H1 (cell line): ENCODE data around the gene VAT1L. TPM values are rescaled to one million over a fixed set of nuclear protein-coding genes. Genes with fewer than 3 reads are reported as not detected.

Experiments
- CTCF ChIA-PET: fragments of 300-600 bp; sonication (Branson Sonifier 250); formaldehyde crosslinking; loops from one replicate; lab custom pipeline; 2021; ENCODE audit not compliant: partially characterized antibody; lab: Charles Lee
- POLR2A ChIA-PET: fragments of 300-600 bp; sonication (Branson Sonifier 250); formaldehyde crosslinking; loops from one replicate; lab custom pipeline; 2021; ENCODE audit warnings: inconsistent platforms; ENCODE audit not compliant: partially characterized antibody; lab: Charles Lee
- DNase-seq, 2 experiments: peaks; one replicate each; pipeline versions ENCODE4 v3.0.0 to v3.0.0-alpha.2; 2010 to 2022; ENCODE audit warnings: low spot score in 2 of 2, low read depth in 1 of 2, mixed read lengths in 1 of 2
- FAIRE-seq: peaks from 2 replicates; lab custom pipeline; 2011; peaks lifted over from hg19 to GRCh38; lab: Jason Lieb, UNC
- H2AFZ ChIP-seq: 2 replicates; pipeline ENCODE4 v1.8.1; 2012; ENCODE audit warnings: low read length, inconsistent platforms
- H2AK5ac ChIP-seq: 2 replicates; pipeline ENCODE4 v1.6.1; 2013; ENCODE audit warnings: low read depth, low read length
- H2BK120ac ChIP-seq: replicated peaks from 2 replicates; pipeline ENCODE3; 2013; ENCODE audit warnings: low read depth, low read length, inconsistent platforms
- H2BK12ac ChIP-seq: 2 replicates; pipeline ENCODE4 v1.6.1; 2013; ENCODE audit warnings: low read depth, low read length
- H2BK15ac ChIP-seq: 2 replicates; pipeline ENCODE4 v1.6.1; 2013; ENCODE audit warnings: low read length
- H2BK20ac ChIP-seq: 2 replicates; pipeline ENCODE4 v1.6.1; 2013; ENCODE audit warnings: low read length
- H2BK5ac ChIP-seq: 2 replicates; pipeline ENCODE4 v1.6.1; 2013; ENCODE audit warnings: low read depth, low read length
- H3K14ac ChIP-seq: 2 replicates; pipeline ENCODE4 v1.6.1; 2013; ENCODE audit warnings: inconsistent platforms; ENCODE audit not compliant: insufficient read length
- H3K18ac ChIP-seq: 2 replicates; pipeline ENCODE4 v1.6.1; 2013; ENCODE audit warnings: low read length; ENCODE audit errors: extremely low read depth
- H3K23ac ChIP-seq: 2 replicates; pipeline ENCODE4 v1.6.1; 2013; ENCODE audit warnings: inconsistent platforms; ENCODE audit not compliant: insufficient read length
- H3K23me2 ChIP-seq: 2 replicates; pipeline ENCODE4 v1.6.1; 2013; ENCODE audit warnings: low read depth, low read length
- H3K27ac ChIP-seq: 2 replicates; pipeline ENCODE4 v1.6.1; 2011; ENCODE audit warnings: low read depth, low read length, inconsistent platforms
- H3K27me3 ChIP-seq, 4 experiments: replicated peaks in 1 of 4; 1 replicate in 1 of 4; 2 replicates in 3 of 4; pipeline versions ENCODE4 v1.6.1 to v1.8.1; 2011 to 2013; ENCODE audit warnings: low read length in 3 of 4, mild to moderate bottlenecking in 3 of 4, inconsistent platforms in 2 of 4, mixed read lengths in 2 of 4, moderate library complexity in 1 of 4; ENCODE audit not compliant: control insufficient read depth in 3 of 4, insufficient read depth in 3 of 4; ENCODE audit errors: extremely low read depth in 1 of 4
- H3K36me3 ChIP-seq, 4 experiments: 2 replicates each; pipeline versions ENCODE4 v1.6.1 to v1.8.1; 2011 to 2013; ENCODE audit warnings: mild to moderate bottlenecking in 4 of 4, low read length in 3 of 4, moderate library complexity in 2 of 4, control low read depth in 1 of 4, inconsistent platforms in 1 of 4; ENCODE audit not compliant: insufficient read depth in 4 of 4, control insufficient read depth in 2 of 4
- H3K4ac ChIP-seq: replicated peaks from 2 replicates; pipeline ENCODE3; 2013; ENCODE audit warnings: low read length, low read depth, mixed read lengths, inconsistent platforms; ENCODE audit not compliant: insufficient read length
- H3K4me1 ChIP-seq, 4 experiments: replicated peaks in 1 of 4; 1 replicate in 1 of 4; 2 replicates in 3 of 4; pipeline versions ENCODE4 v1.6.1 to v1.8.1; 2011 to 2013; ENCODE audit warnings: low read length in 3 of 4, inconsistent platforms in 2 of 4, mixed read lengths in 1 of 4; ENCODE audit not compliant: insufficient read depth in 4 of 4, control insufficient read depth in 3 of 4
- H3K4me2 ChIP-seq, 2 experiments: 2 replicates each; pipeline versions ENCODE4 v1.6.1 to v1.8.1; 2011 to 2013; ENCODE audit warnings: low read depth in 2 of 2, low read length in 2 of 2, control low read depth in 1 of 2, inconsistent platforms in 1 of 2, mild to moderate bottlenecking in 1 of 2; ENCODE audit not compliant: insufficient read depth in 1 of 2
- H3K4me3 ChIP-seq, 4 experiments: fragments of 200-600, 300-600 bp in 1 of 4; sonication (generic), shearing (Covaris generic), sonication (Bioruptor Twin) in 1 of 4; 2 replicates each; pipeline versions ENCODE4 v1.5.1 to v1.8.1; 2011 to 2016; ENCODE audit warnings: low read length in 4 of 4, low read depth in 3 of 4, control low read depth in 2 of 4, inconsistent platforms in 2 of 4, mild to moderate bottlenecking in 2 of 4, mixed read lengths in 1 of 4, moderate library complexity in 1 of 4; ENCODE audit not compliant: insufficient read depth in 2 of 4; ENCODE audit errors: extremely low read depth in 1 of 4
- H3K56ac ChIP-seq: replicated peaks from 2 replicates; pipeline ENCODE3; 2013; ENCODE audit warnings: low read depth, mild to moderate bottlenecking, mixed read lengths, low read length, inconsistent platforms; ENCODE audit not compliant: insufficient read length
- H3K79me1 ChIP-seq: 2 replicates; pipeline ENCODE4 v1.6.1; 2013; ENCODE audit warnings: low read depth, low read length, control low read depth
- H3K79me2 ChIP-seq, 2 experiments: 2 replicates each; pipeline versions ENCODE4 v1.6.1 to v1.8.1; 2012 to 2013; ENCODE audit warnings: low read length in 2 of 2, mild to moderate bottlenecking in 2 of 2, inconsistent platforms in 1 of 2; ENCODE audit not compliant: insufficient read depth in 2 of 2, control insufficient read depth in 1 of 2
- H3K9ac ChIP-seq, 4 experiments: replicated peaks in 1 of 4; 1 replicate in 1 of 4; 2 replicates in 3 of 4; pipeline versions ENCODE4 v1.6.1 to v1.8.1; 2011 to 2013; ENCODE audit warnings: low read depth in 3 of 4, low read length in 3 of 4, control low read depth in 2 of 4, mild to moderate bottlenecking in 2 of 4, moderate library complexity in 2 of 4, inconsistent platforms in 1 of 4; ENCODE audit errors: extremely low read depth in 1 of 4
- H3K9me3 ChIP-seq, 2 experiments: 2 replicates each; pipeline versions ENCODE4 v1.6.1 to v1.8.1; 2012 to 2013; ENCODE audit warnings: mild to moderate bottlenecking in 2 of 2, moderate library complexity in 2 of 2, control low read depth in 1 of 2, inconsistent platforms in 1 of 2, low read depth in 1 of 2, low read length in 1 of 2, mixed read lengths in 1 of 2; ENCODE audit not compliant: insufficient read depth in 2 of 2
- H4K20me1 ChIP-seq, 2 experiments: replicated peaks in 1 of 2; 2 replicates each; pipeline versions ENCODE3 to v1.8.1; 2011 to 2013; ENCODE audit warnings: inconsistent platforms in 2 of 2, low read length in 2 of 2, mild to moderate bottlenecking in 1 of 2; ENCODE audit not compliant: insufficient read depth in 2 of 2, control insufficient read depth in 1 of 2
- H4K5ac ChIP-seq: 2 replicates; pipeline ENCODE4 v1.6.1; 2013; ENCODE audit warnings: low read length, low read depth, mixed read lengths, inconsistent platforms; ENCODE audit not compliant: insufficient read length
- H4K8ac ChIP-seq: 2 replicates; pipeline ENCODE4 v1.8.0; 2013; ENCODE audit warnings: mild to moderate bottlenecking, moderate library complexity, low read length, inconsistent platforms; ENCODE audit not compliant: insufficient read depth; ENCODE audit errors: extremely low read depth
- H4K91ac ChIP-seq: replicated peaks from 2 replicates; pipeline ENCODE3; 2013; ENCODE audit warnings: low read length, mixed read lengths, inconsistent platforms; ENCODE audit not compliant: insufficient read length
- YY1 ChIP-seq: IDR thresholded peaks from 2 replicates; pipeline ENCODE4 v1.6.1; 2011; ENCODE audit warnings: low read depth, mild to moderate bottlenecking, low read length
- polyA plus RNA-seq, 7 experiments: library from polyadenylated mRNA; depleted of rRNA in 3 of 7; stranded (reverse) in 5 of 7; unstranded in 2 of 7; fragments of >200 nt in 5 of 7; fragments of 200-250 nt in 2 of 7; gene quantifications; 1 replicate in 5 of 7; 2 replicates in 1 of 7; 4 replicates in 1 of 7; pipeline versions ENCODE4 v1.2.1 to v1.2.3, GENCODE V29; 2011 to 2013; ENCODE audit warnings: missing spikeins in 2 of 7, mixed read lengths in 2 of 7
- total RNA-seq: library from RNA; stranded (reverse); fragmentation: NEBNext Ultra II Directional; extraction: Animal tissue kit (Norgen Biotek cat#: 25700); gene quantifications from 2 replicates; pipeline ENCODE4 v1.2.1, GENCODE V29; 2021

Gene VAT1L
- total and polyA plus RNA-seq, 2 of the 8 experiments (the other 6 are each of a cell fraction or from before 2014, with no cell fraction given), result 46.3 to 48.2 TPM

GRCh38 chr16:77928096-77928495, 139.7 kb downstream of the VAT1L start:
- Histone ChIP-seq H3K79me1 (no peaks in the 10 kb centered on the region), H2BK120ac (no peak overlapping the region), H2BK20ac (no peak overlapping the region), H2BK15ac (no peak overlapping the region), H4K8ac (no peak overlapping the region), H2AFZ (no peak overlapping the region), H3K56ac (no peak overlapping the region), H4K5ac (no peak overlapping the region), H2BK12ac (no peak overlapping the region), H3K27me3 (no peaks in the 10 kb centered on the region), H3K36me3 (peaks cover 0 to 7% (median 0%) of the 10 kb centered on the region in 4 experiments; a peak in 4 of 8 replicates), H3K4ac (no peak overlapping the region), H3K4me1 (no peaks in the 10 kb centered on the region), H3K79me2 (no peaks in the 10 kb centered on the region), H2BK5ac (no peak overlapping the region), H3K18ac (no peak overlapping the region), H3K4me3 (no peak overlapping the region), H2AK5ac (no peak overlapping the region), H3K14ac (no peak overlapping the region), H3K23me2 (no peaks in the 10 kb centered on the region), H3K23ac (no peak overlapping the region), H4K20me1 (no peaks in the 10 kb centered on the region), H3K27ac (no peak overlapping the region), H3K9me3 (no peaks in the 10 kb centered on the region), H3K9ac (no peak overlapping the region), H3K4me2 (no peak overlapping the region), H4K91ac (no peak overlapping the region)
- CTCF ChIA-PET, result interaction anchor here (0.9 to 2.0 kb wide), 2 partner anchors 22 to 35 kb away, joined by 3 to 4 read pairs; no protein-coding TSS in a partner anchor
- no peak for FAIRE-seq
- no peak for TF ChIP-seq YY1
- POLR2A ChIA-PET, result no interaction called here
- no peak for DNase-seq
